Testis (tissue), 2 donors: Measurements from ENCODE around the gene TRAPPC10.

ENCODE experiments used
- CTCF ChIP-seq, 3 experiments: fragments of 450-650 bp in 2 of 3; fragments of 200-600 bp in 1 of 3; sonication (generic) in 1 of 3; IDR thresholded peaks; one replicate each; pipeline ENCODE4 v1.5.1; 2016 to 2019; ENCODE audit warnings: antibody characterized with exemption in 3 of 3, mild to moderate bottlenecking in 2 of 3, moderate library complexity in 1 of 3
- POLR2A ChIP-seq: fragments of 450-650 bp; IDR thresholded peaks from one replicate; pipeline ENCODE4 v1.6.1; 2017; ENCODE audit warnings: antibody characterized with exemption, mild to moderate bottlenecking, moderate library complexity

DNA sequence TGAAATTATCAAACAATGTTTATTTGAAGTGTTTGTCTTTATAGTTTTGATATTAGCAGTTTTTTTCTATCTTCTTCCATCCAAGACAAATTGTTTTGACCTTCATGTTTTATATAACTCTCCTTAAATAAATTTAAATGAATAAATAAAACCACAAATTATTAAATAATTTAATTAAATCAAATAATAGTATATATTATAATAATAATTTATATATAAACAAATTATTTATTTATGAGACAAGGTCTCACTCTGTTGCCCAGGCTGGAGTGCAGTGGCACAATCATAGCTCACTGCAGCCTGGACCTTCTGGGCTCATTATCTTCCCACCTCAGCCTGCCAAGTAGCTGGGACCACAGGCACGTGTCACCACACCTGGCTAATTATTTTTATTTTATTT lies 82.7 kb downstream of the TRAPPC10 start:
- TF ChIP-seq CTCF (IDR thresholded peaks at IDR 0.05) (no peak), POLR2A (no peak)
